ENCODE measurements around the gene VKORC1L1.
"Not testable (repeated sequence)": the region's sequence is repeated elsewhere in the genome, so short reads cannot be mapped to it uniquely, and the experiment has no call there.

Gene VKORC1L1

GRCh38 chr7:65978891-65979582 lies 106.2 kb downstream of the VKORC1L1 start:
- no peak for DNase-seq (ENCODE audit: low spot score)

- DNase-seq (ENCODE audit: low spot score), result no peak
Measured at GRCh38 chr7:65979583-65980477, 107.0 kb downstream of the VKORC1L1 start.

DNA sequence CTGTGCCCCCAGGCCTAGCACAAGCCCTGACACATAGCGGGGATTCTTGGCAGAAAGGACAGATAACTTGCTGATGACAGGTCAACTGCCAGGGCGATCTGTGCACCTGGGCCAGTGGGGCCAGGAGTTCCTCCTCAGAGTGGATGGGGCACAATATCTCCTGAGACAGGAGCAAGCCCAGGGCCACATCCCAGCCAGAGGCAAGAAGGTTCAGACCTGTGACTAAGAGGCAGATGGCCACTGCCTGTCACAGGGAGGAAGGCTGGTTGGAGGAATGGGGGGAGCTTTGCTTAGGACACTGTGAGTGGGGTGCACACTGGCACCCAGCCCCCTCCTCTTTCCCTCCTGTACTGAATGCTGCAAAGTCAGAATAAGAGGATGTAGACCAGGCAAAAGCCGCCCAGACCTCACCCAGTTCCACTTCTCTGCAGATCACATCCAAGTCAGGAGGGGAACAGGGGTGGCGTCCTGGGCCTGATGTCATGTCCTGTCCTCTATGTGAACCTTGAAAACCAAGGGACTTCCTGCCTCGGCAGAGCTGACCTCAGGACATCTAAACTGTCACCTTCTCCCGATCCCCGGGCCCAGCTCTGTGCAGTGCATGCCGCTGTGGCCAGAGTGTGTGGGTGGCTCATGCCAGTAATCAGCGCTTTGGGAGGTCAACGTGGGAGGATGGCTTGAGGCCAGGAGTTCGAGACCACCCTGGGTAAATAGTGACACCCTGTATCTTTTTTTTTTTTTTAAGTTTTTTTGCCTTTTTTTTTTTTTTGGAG lies 107.8 kb downstream of the VKORC1L1 start:
- DNase-seq (ENCODE audit: low spot score), result peak; percentile 49

GRCh38 chr7:65981965-65982792 lies 109.3 kb downstream of the VKORC1L1 start, which contains the start of gene GUSB:
Gene GUSB, minus strand, starts transcription at chr7:65982213. Its CDS starts 30 bp downstream, at chr7:65982183.
- peak; percentile 92 for DNase-seq (ENCODE audit: low spot score)

- DNase-seq (ENCODE audit: low spot score), result no peak
Measured at GRCh38 chr7:65983965-65984658, 111.2 kb downstream of the VKORC1L1 start.

- no peak for DNase-seq (ENCODE audit: low spot score)
Measured at GRCh38 chr7:65988084-65988483, 115.2 kb downstream of the VKORC1L1 start.

DNA sequence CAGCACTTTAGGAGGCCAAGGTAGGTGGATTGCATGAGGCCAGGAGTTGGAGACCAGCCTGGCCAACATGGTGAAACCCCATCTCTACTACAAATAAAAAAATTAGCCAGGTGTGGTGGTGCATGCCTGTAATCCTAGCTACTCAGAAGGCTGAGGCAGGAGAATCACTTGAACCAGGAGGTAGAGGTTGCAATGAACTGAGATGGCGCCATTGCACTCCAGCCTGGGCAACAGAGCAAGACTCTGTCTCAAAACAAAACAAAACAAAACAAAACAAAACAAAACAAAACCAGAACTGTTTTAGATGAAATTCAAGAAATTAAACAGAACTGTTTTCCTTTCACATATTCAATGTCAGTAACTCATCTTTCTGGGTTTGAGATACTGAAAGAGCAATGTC lies 115.6 kb downstream of the VKORC1L1 start:
- DNase-seq (ENCODE audit: low spot score), result not testable (repeated sequence)

GRCh38 chr7:65989694-65990080 lies 116.8 kb downstream of the VKORC1L1 start:
- DNase-seq (ENCODE audit: low spot score), result no peak

GRCh38 chr7:65991829-65992228 lies 119.0 kb downstream of the VKORC1L1 start:
- DNase-seq (ENCODE audit: low spot score), result not testable (repeated sequence)

DNA sequence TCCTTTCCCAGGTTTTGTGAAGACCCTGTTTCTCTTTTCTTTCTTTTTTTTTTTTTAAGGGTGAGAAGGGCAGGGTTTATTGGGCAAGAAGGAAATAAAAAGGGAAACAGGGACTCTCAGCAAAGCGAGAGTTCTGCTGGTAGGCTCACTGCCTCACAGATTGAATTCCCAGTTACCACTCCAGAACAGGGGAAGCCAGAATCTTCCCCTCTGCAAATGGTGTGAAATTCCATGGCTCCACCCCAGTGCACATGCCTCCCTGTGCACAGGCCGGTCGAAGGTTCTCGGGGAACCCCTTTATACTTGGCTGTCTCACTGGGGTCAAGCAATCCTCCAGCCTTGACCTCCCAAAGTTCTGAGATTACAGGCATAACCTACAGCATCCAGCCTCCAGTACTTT lies 119.7 kb downstream of the VKORC1L1 start:
- no peak for DNase-seq (ENCODE audit: low spot score)

- DNase-seq (ENCODE audit: low spot score), result not testable (repeated sequence)
Measured at GRCh38 chr7:65994984-65995383, 122.1 kb downstream of the VKORC1L1 start.

DNA sequence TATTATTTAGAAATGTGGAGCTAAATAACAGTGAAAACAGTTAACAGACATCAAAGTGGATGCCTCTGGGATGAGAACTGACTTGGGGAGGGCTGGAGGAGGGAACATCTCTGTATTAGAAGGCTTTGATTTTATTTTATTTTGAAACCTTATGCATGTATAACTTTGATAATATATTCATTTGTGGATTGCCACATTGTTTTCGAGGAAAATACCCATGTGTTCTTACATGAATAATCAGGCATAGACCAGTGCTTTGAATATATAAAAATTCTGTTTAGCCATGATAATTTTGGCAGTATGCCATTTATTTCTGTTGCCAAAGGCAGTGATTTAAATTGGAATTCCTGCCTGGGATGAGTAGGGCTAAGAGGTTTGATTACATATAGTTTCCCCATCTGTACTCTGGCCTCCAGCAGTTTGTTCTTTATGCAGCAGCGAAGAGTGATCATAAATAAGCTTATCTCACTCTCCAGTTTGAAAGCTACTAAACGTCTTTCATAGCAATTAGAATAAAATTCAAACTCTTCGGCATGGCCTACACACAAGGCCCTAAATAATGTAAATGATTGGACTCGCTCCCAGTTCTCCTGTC lies 128.0 kb downstream of the VKORC1L1 start:
- DNase-seq (ENCODE audit: low spot score), result not testable (repeated sequence)

- DNase-seq (ENCODE audit: low spot score), result not testable (repeated sequence)
Measured at GRCh38 chr7:66005115-66005671, 132.3 kb downstream of the VKORC1L1 start.

GRCh38 chr7:66007232-66007631 lies 134.4 kb downstream of the VKORC1L1 start:
- no peak for DNase-seq (ENCODE audit: low spot score)

Measured in germinal center (tissue), 1 donor.